T-cell (primary cell): ENCODE data around the gene FETUB. TPM values are rescaled to one million over a fixed set of nuclear protein-coding genes. Genes with fewer than 3 reads are reported as not detected.

Experiments
- ATAC-seq, 4 experiments: fragments of 200-7000 bp in 3 of 4; fragments of 150-1000 bp in 1 of 4; cut with Tn5 transposase; replicated peaks in 1 of 4; 1 replicate in 3 of 4; 2 replicates in 1 of 4; pipeline ENCODE4 v1.10.0; 2021; ENCODE audit warnings: moderate library complexity in 3 of 4, mild to moderate bottlenecking in 2 of 4, moderate number of reproducible peaks in 1 of 4
- CTCF ChIA-PET, 2 donors: fragments of 300-600 bp; sonication (Branson Sonifier 250); formaldehyde crosslinking; loops; one replicate each; lab custom pipeline; 2022; ENCODE audit warnings: antibody characterized with exemption in 2 of 2; lab: Charles Lee
- POLR2A ChIA-PET, 2 donors: fragments of 300-600 bp; sonication (Branson Sonifier 250); formaldehyde crosslinking; loops; one replicate each; lab custom pipeline; 2022; ENCODE audit warnings: antibody characterized with exemption in 2 of 2; lab: Charles Lee
- DNase-seq, 35 experiments: peaks; one replicate each; pipeline versions ENCODE4 v3.0.0 to v3.0.0-alpha.2; 2013 to 2023
- H3K27ac ChIP-seq: one replicate; pipeline ENCODE4 v1.5.1; 2013; ENCODE audit warnings: low read length
- H3K27me3 ChIP-seq, 2 experiments: replicated peaks in 1 of 2; 1 replicate in 1 of 2; 2 replicates in 1 of 2; pipeline versions ENCODE4 v1.6.1 to v1.7.0; 2013; ENCODE audit warnings: low read length in 1 of 2, mixed read lengths in 1 of 2; ENCODE audit not compliant: control insufficient read depth in 2 of 2, insufficient read depth in 2 of 2; ENCODE audit errors: extremely low read depth in 1 of 2
- H3K36me3 ChIP-seq, 2 donors: 1 replicate in 1 of 2; 2 replicates in 1 of 2; pipeline versions ENCODE4 v1.6.1 to v1.7.0; 2013; ENCODE audit warnings: low read length in 1 of 2; ENCODE audit not compliant: control insufficient read depth in 2 of 2, insufficient read depth in 1 of 2; ENCODE audit errors: extremely low read depth in 1 of 2
- H3K4me1 ChIP-seq, 2 experiments: 1 replicate in 1 of 2; 2 replicates in 1 of 2; pipeline versions ENCODE4 v1.6.1 to v1.7.0; 2013; ENCODE audit warnings: low read length in 2 of 2, mixed read lengths in 1 of 2; ENCODE audit not compliant: insufficient read depth in 2 of 2, control insufficient read depth in 1 of 2; ENCODE audit errors: extremely low read depth in 1 of 2
- H3K4me3 ChIP-seq, 2 donors: 1 replicate in 1 of 2; 2 replicates in 1 of 2; pipeline versions ENCODE4 v1.5.1 to v1.7.0; 2013; ENCODE audit warnings: mild to moderate bottlenecking in 2 of 2, low read length in 1 of 2, moderate library complexity in 1 of 2; ENCODE audit not compliant: control insufficient read depth in 1 of 2; ENCODE audit errors: extremely low read depth in 1 of 2
- H3K9me3 ChIP-seq: 2 replicates; pipeline ENCODE4 v1.7.0; 2013
- H3K27ac Mint-ChIP-seq, 2 donors: one replicate each; pipeline ENCODE4 v1.8.0; 2020 to 2021; ENCODE audit warnings: mild to moderate bottlenecking in 2 of 2, mixed read lengths in 2 of 2
- H3K27me3 Mint-ChIP-seq, 2 donors: one replicate each; pipeline ENCODE4 v1.8.0; 2021 to 2022; ENCODE audit warnings: mixed read lengths in 2 of 2
- H3K36me3 Mint-ChIP-seq: one replicate; pipeline ENCODE4 v1.8.0; 2021; ENCODE audit warnings: mixed read lengths
- H3K4me1 Mint-ChIP-seq, 3 donors: one replicate each; pipeline ENCODE4 v1.8.0; 2020 to 2022; ENCODE audit warnings: mixed read lengths in 3 of 3, mild to moderate bottlenecking in 1 of 3
- H3K4me3 Mint-ChIP-seq, 3 donors: one replicate each; pipeline ENCODE4 v1.8.0; 2020 to 2022; ENCODE audit warnings: mild to moderate bottlenecking in 3 of 3, mixed read lengths in 3 of 3, moderate library complexity in 3 of 3
- H3K9me3 Mint-ChIP-seq, 3 donors: one replicate each; pipeline ENCODE4 v1.8.0; 2020 to 2022; ENCODE audit warnings: mixed read lengths in 3 of 3
- WGBS: methylation state at CpG from one replicate; pipeline ENCODE4 v1.1.5; 2013; ENCODE audit warnings: missing lambda C conversion rate; ENCODE audit not compliant: insufficient coverage; 5-methylcytosine and 5-hydroxymethylcytosine counted together
- total RNA-seq, 35 experiments: library from RNA in 6 of 35; stranded (reverse) in 6 of 35; fragments of 120-200 nt in 1 of 35; gene quantifications; one replicate each; pipeline versions ENCODE4 v1.2.1 to v1.2.4 and lab custom pipeline; 2013 to 2026

FETUB gene
- not detected for total RNA-seq
- total RNA-seq (2013) = not detected
- 0 reads per million in 29 experiments for total RNA-seq (lab: John Stamatoyannopoulos, UW)

GRCh38 chr3:186639778-186640472 is at the start of gene FETUB:
TSS of gene FETUB (plus strand) at chr3:186640399. CDS start at chr3:186640461, 62 bp downstream.
- POLR2A ChIA-PET = no interaction called here
- no peak for DNase-seq
- H3K4me1 ChIP-seq = no peaks in the 10 kb centered on the region
- Mint-ChIP-seq H3K27me3 (peaks cover 21 to 30% of the 10 kb centered on the region in 2 donors), H3K4me3 (no peak within 1 kb of the TSS), H3K36me3 (no peaks in the 10 kb centered on the region), H3K27ac (no peak within 1 kb of the TSS), H3K4me1 (no peaks in the 10 kb centered on the region), H3K9me3 (no peaks in the 10 kb centered on the region)
- H3K9me3 ChIP-seq = no peaks in the 10 kb centered on the region
- H3K27me3 ChIP-seq = peaks cover 0 to 10% of the 10 kb centered on the region in 2 experiments
- no peak within 1 kb of the TSS for H3K4me3 ChIP-seq
- CTCF ChIA-PET = interaction anchor here in 1 of 2 donors (0.6 to 1.0 kb wide), 2 partner anchors 9 to 742 kb away, joined by 3 to 4 read pairs; no protein-coding TSS in a partner anchor
- H3K36me3 ChIP-seq = no peaks in the 10 kb centered on the region
- no peak for ATAC-seq
- no peak within 1 kb of the TSS for H3K27ac ChIP-seq
- WGBS = 43% methylated on average over 1 of the region's 1 CpG

GRCh38 chr3:186590580-186591295 is 49.5 kb upstream of the FETUB start:
- POLR2A ChIA-PET = interaction anchor here (1.1 to 1.5 kb wide), 2 partner anchors 19 to 20 kb away, joined by 3 to 5 read pairs; partner anchors contain the start of gene DNAJB11 (in 1 of the 2)
- CTCF ChIA-PET = interaction anchor here in 1 of 2 donors (0.6 to 2.7 kb wide), 4 partner anchors 21 to 125 kb away, joined by 4 to 8 read pairs (median 6); partner anchors contain the start of gene DNAJB11
- Histone ChIP-seq H3K36me3 (peaks cover 5% of the 10 kb centered on the region in 2 donors), H3K4me3 (no peak overlapping the region), H3K27me3 (no peaks in the 10 kb centered on the region), H3K9me3 (no peaks in the 10 kb centered on the region), H3K4me1 (no peaks in the 10 kb centered on the region), H3K27ac (no peak overlapping the region)
- Mint-ChIP-seq H3K27me3 (no peaks in the 10 kb centered on the region), H3K4me3 (no peak overlapping the region), H3K36me3 (peaks cover 4% of the 10 kb centered on the region), H3K27ac (peak overlapping the region in 1 of 2 donors; percentile 86), H3K9me3 (no peaks in the 10 kb centered on the region), H3K4me1 (peaks cover 8 to 25% (median 23%) of the 10 kb centered on the region in 3 donors)
- no peak for ATAC-seq
- 80% methylated on average over 1 of the region's 7 CpGs for WGBS
- no peak for DNase-seq

GRCh38 chr3:186592682-186593081 is 47.5 kb upstream of the FETUB start:
- H3K36me3 Mint-ChIP-seq = no peaks in the 10 kb centered on the region
- H3K27me3 ChIP-seq = peaks cover 0 to 4% of the 10 kb centered on the region in 2 experiments
- peaks cover 8 to 25% (median 23%) of the 10 kb centered on the region in 3 donors for H3K4me1 Mint-ChIP-seq
- H3K9me3 Mint-ChIP-seq = no peaks in the 10 kb centered on the region
- no peaks in the 10 kb centered on the region for H3K9me3 ChIP-seq
- H3K27ac ChIP-seq = no peak overlapping the region
- no peaks in the 10 kb centered on the region for H3K4me1 ChIP-seq
- no peak overlapping the region for H3K4me3 Mint-ChIP-seq
- ChIA-PET CTCF (interaction anchor here in 1 of 2 donors (0.6 kb wide), 1 partner anchor 94 kb away, joined by 3 read pairs; no protein-coding TSS in a partner anchor), POLR2A (no interaction called here)
- no peak overlapping the region for H3K4me3 ChIP-seq
- H3K27me3 Mint-ChIP-seq = peaks cover 0 to 3% of the 10 kb centered on the region in 2 donors
- WGBS = no CpG with 5 or more reads among the region's 4 CpGs
- no peaks in the 10 kb centered on the region for H3K36me3 ChIP-seq
- H3K27ac Mint-ChIP-seq = no peak overlapping the region
- no peak for DNase-seq
- ATAC-seq = no peak

- no peak overlapping the region for H3K27ac ChIP-seq
- peaks cover 0 to 14% of the 10 kb centered on the region in 2 experiments for H3K27me3 ChIP-seq
- POLR2A ChIA-PET = no interaction called here
- Mint-ChIP-seq H3K36me3 (no peaks in the 10 kb centered on the region), H3K27ac (no peak overlapping the region), H3K4me1 (peaks cover 8 to 18% (median 17%) of the 10 kb centered on the region in 3 donors), H3K27me3 (peaks cover 2 to 7% of the 10 kb centered on the region in 2 donors), H3K9me3 (no peaks in the 10 kb centered on the region), H3K4me3 (no peak overlapping the region)
- H3K4me3 ChIP-seq = no peak overlapping the region
- WGBS = 88% methylated on average over 1 of the region's 3 CpGs
- H3K36me3 ChIP-seq = no peaks in the 10 kb centered on the region
- no peaks in the 10 kb centered on the region for H3K4me1 ChIP-seq
- ATAC-seq (no peak), DNase-seq (no peak)
- H3K9me3 ChIP-seq = no peaks in the 10 kb centered on the region
- CTCF ChIA-PET = no interaction called here
Observed at GRCh38 chr3:186593862-186594261, 46.3 kb upstream of the FETUB start.

- peaks cover 8 to 14% (median 14%) of the 10 kb centered on the region in 3 donors for H3K4me1 Mint-ChIP-seq
- Histone ChIP-seq H3K27me3 (peaks cover 0 to 17% of the 10 kb centered on the region in 2 experiments), H3K4me1 (no peaks in the 10 kb centered on the region), H3K27ac (no peak overlapping the region), H3K36me3 (no peaks in the 10 kb centered on the region), H3K4me3 (no peak overlapping the region), H3K9me3 (no peaks in the 10 kb centered on the region)
- ATAC-seq = no peak
- H3K4me3 Mint-ChIP-seq = no peak overlapping the region
- no peak for DNase-seq
- no peaks in the 10 kb centered on the region for H3K36me3 Mint-ChIP-seq
- H3K9me3 Mint-ChIP-seq = no peaks in the 10 kb centered on the region
- CTCF ChIA-PET = no interaction called here
- POLR2A ChIA-PET = no interaction called here
- whole genome bisulfite sequencing = 88% methylated on average over 3 of the region's 6 CpGs
- no peak overlapping the region for H3K27ac Mint-ChIP-seq
- H3K27me3 Mint-ChIP-seq = peaks cover 2 to 7% of the 10 kb centered on the region in 2 donors
Observed at GRCh38 chr3:186594591-186595113, 45.5 kb upstream of the FETUB start.
